Liver (tissue), 9 donors: ENCODE results near the gene CCDC167. TPM values are rescaled to one million over a fixed set of nuclear protein-coding genes. Genes with fewer than 3 reads are reported as not detected.

Experiments used
- DNase-seq: peaks from one replicate; pipeline ENCODE4 v3.0.0-alpha.2; 2017; ENCODE audit warnings: low spot score
- H3K27ac ChIP-seq, 2 donors: one replicate each; pipeline ENCODE4 v1.7.0; 2013; ENCODE audit warnings: inconsistent platforms in 2 of 2, low read length in 2 of 2, control low read depth in 1 of 2, low read depth in 1 of 2, mild to moderate bottlenecking in 1 of 2
- H3K27me3 ChIP-seq, 4 donors: one replicate each; pipeline versions ENCODE4 v1.6.1 to v1.7.0; 2013; ENCODE audit warnings: low read length in 3 of 4, inconsistent platforms in 1 of 4, mild to moderate bottlenecking in 1 of 4, moderate library complexity in 1 of 4; ENCODE audit not compliant: control insufficient read depth in 4 of 4, insufficient read depth in 4 of 4
- H3K36me3 ChIP-seq, 4 donors: one replicate each; pipeline versions ENCODE4 v1.6.1 to v1.7.0; 2013; ENCODE audit warnings: low read length in 3 of 4, mild to moderate bottlenecking in 3 of 4, low read depth in 1 of 4, moderate library complexity in 1 of 4; ENCODE audit not compliant: control insufficient read depth in 4 of 4, insufficient read depth in 3 of 4
- H3K4me1 ChIP-seq, 4 donors: one replicate each; pipeline versions ENCODE4 v1.6.1 to v1.7.0; 2013; ENCODE audit warnings: low read length in 3 of 4, mild to moderate bottlenecking in 3 of 4, moderate library complexity in 1 of 4; ENCODE audit not compliant: control insufficient read depth in 4 of 4, insufficient read depth in 4 of 4
- H3K4me3 ChIP-seq, 3 donors: one replicate each; pipeline versions ENCODE4 v1.6.1 to v1.7.0; 2013; ENCODE audit warnings: low read length in 3 of 3, control low read depth in 1 of 3, low read depth in 1 of 3, mild to moderate bottlenecking in 1 of 3
- H3K9ac ChIP-seq, 2 donors: one replicate each; pipeline ENCODE4 v1.7.0; 2013; ENCODE audit warnings: low read length in 2 of 2, mild to moderate bottlenecking in 2 of 2, moderate library complexity in 2 of 2, control low read depth in 1 of 2, low read depth in 1 of 2
- H3K9me3 ChIP-seq, 4 donors: one replicate each; pipeline versions ENCODE4 v1.6.1 to v1.7.0; 2013; ENCODE audit warnings: low read length in 3 of 4; ENCODE audit not compliant: control insufficient read depth in 4 of 4
- CTCF ChIP-seq: fragments of 150-350 bp; IDR thresholded peaks from 2 replicates; pipeline ENCODE4 v1.5.1; 2017; ENCODE audit warnings: improper control_type of control experiment, low read depth, low read length; ENCODE audit not compliant: missing input control
- EGR1 ChIP-seq, 2 donors: IDR thresholded peaks; 2 replicates each; pipeline ENCODE4 v1.6.1; 2016 to 2018; ENCODE audit warnings: antibody characterized with exemption in 2 of 2, low read depth in 2 of 2
- FOXA1 ChIP-seq: IDR thresholded peaks from 2 replicates; pipeline ENCODE4 v1.6.1; 2016; ENCODE audit warnings: antibody characterized with exemption
- FOXA2 ChIP-seq: IDR thresholded peaks from 2 replicates; pipeline ENCODE4 v1.6.1; 2016; ENCODE audit warnings: antibody characterized with exemption
- GABPA ChIP-seq, 2 donors: IDR thresholded peaks in 1 of 2; conservative IDR thresholded peaks in 1 of 2; 2 replicates each; pipeline ENCODE4 v1.6.1; 2016; ENCODE audit warnings: antibody characterized with exemption in 2 of 2, mild to moderate bottlenecking in 1 of 2, moderate library complexity in 1 of 2
- HNF4A ChIP-seq, 2 donors: conservative IDR thresholded peaks; 2 replicates each; pipeline ENCODE4 v1.6.1; 2016; ENCODE audit warnings: antibody characterized with exemption in 2 of 2, mild to moderate bottlenecking in 2 of 2
- HNF4G ChIP-seq: IDR thresholded peaks from 2 replicates; pipeline ENCODE4 v1.6.1; 2016; ENCODE audit warnings: antibody characterized with exemption
- JUND ChIP-seq, 2 donors: IDR thresholded peaks; 2 replicates each; pipeline ENCODE4 v1.6.1; 2016; ENCODE audit warnings: antibody characterized with exemption in 2 of 2
- NR2F2 ChIP-seq: IDR thresholded peaks from 2 replicates; pipeline ENCODE4 v1.6.1; 2016; ENCODE audit warnings: antibody characterized with exemption
- RAD21 ChIP-seq, 2 donors: IDR thresholded peaks; 2 replicates each; pipeline ENCODE4 v1.6.1; 2016; ENCODE audit warnings: antibody characterized with exemption in 2 of 2, mild to moderate bottlenecking in 2 of 2
- REST ChIP-seq: IDR thresholded peaks from 2 replicates; pipeline ENCODE4 v1.6.1; 2016; ENCODE audit warnings: antibody characterized with exemption, mild to moderate bottlenecking
- RXRA ChIP-seq, 2 donors: IDR thresholded peaks; 2 replicates each; pipeline ENCODE4 v1.6.1; 2017 to 2018; ENCODE audit warnings: antibody characterized with exemption in 2 of 2, mild to moderate bottlenecking in 1 of 2
- SP1 ChIP-seq: IDR thresholded peaks from 2 replicates; pipeline ENCODE4 v1.6.1; 2018; ENCODE audit warnings: antibody characterized with exemption, mild to moderate bottlenecking
- TAF1 ChIP-seq: conservative IDR thresholded peaks from 2 replicates; pipeline ENCODE4 v1.6.1; 2016; ENCODE audit warnings: antibody characterized with exemption, mild to moderate bottlenecking
- YY1 ChIP-seq: IDR thresholded peaks from 2 replicates; pipeline ENCODE4 v1.6.1; 2016; ENCODE audit warnings: antibody characterized with exemption, mild to moderate bottlenecking
- WGBS: extraction: QIAGEN DNeasy Blood & Tissue Kit; methylation state at CpG from one replicate; pipeline ENCODE4 v1.1.7; 2013; 5-methylcytosine and 5-hydroxymethylcytosine counted together
- polyA plus RNA-seq, 2 donors: library from polyadenylated mRNA; stranded (reverse) in 1 of 2; unstranded in 1 of 2; fragments of 200-250 nt in 1 of 2; fragments of >200 nt in 1 of 2; fragmentation: Nextera tagmentation in 1 of 2; extraction: Ambion mirVana in 1 of 2; gene quantifications; one replicate each; pipeline versions ENCODE4 v1.2.1 to v1.2.3, GENCODE V29; 2013 to 2015
- total RNA-seq, 2 donors: library from RNA; depleted of rRNA; stranded (reverse); fragments of >200 nt; gene quantifications; one replicate each; pipeline ENCODE4 v1.2.3, GENCODE V29; 2014
- TF ChIP-seq, protein P1 (sequence below): IDR thresholded peaks from 2 replicates; pipeline ENCODE4 v1.6.1; 2016; ENCODE audit warnings: antibody characterized with exemption
- TF ChIP-seq, protein P2 (sequence below): IDR thresholded peaks from 2 replicates; pipeline ENCODE4 v1.6.1; 2016; ENCODE audit warnings: antibody characterized with exemption
- TF ChIP-seq, protein P3 (sequence below): IDR thresholded peaks from 2 replicates; pipeline ENCODE4 v1.6.1; 2016; ENCODE audit warnings: antibody characterized with exemption
- donor health status: healthy.
- donor health status: healthy.
- donor health status: healthy.
- donor health status: healthy.
- donor health status: healthy.

Gene CCDC167
- total and polyA plus RNA-seq, 4 donors, result 14.1 to 54.8 (median 42.7) TPM

GRCh38 chr6:37473364-37474095 is 26.2 kb downstream of the CCDC167 start:
- H3K27ac ChIP-seq, result no peak overlapping the region
- H3K4me3 ChIP-seq, result no peak overlapping the region
- H3K27me3 ChIP-seq, result no peaks in the 10 kb centered on the region
- H3K9me3 ChIP-seq, result no peaks in the 10 kb centered on the region
- H3K36me3 ChIP-seq, result peaks cover 6 to 68% (median 27%) of the 10 kb centered on the region in 4 donors
- 35% methylated on average over 8 of the region's 8 CpGs for WGBS
- H3K4me1 ChIP-seq, result peaks cover 2 to 11% (median 7%) of the 10 kb centered on the region in 4 donors
- TF ChIP-seq, protein P1, sequence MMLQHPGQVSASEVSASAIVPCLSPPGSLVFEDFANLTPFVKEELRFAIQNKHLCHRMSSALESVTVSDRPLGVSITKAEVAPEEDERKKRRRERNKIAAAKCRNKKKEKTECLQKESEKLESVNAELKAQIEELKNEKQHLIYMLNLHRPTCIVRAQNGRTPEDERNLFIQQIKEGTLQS, result no peak
- TF ChIP-seq NR2F2 (no peak), FOXA1 (no peak), RAD21 (IDR thresholded peaks at IDR 0.05) (peak; percentile 30 to 40), JUND (IDR thresholded peaks at IDR 0.05) (no peak), HNF4A (conservative IDR thresholded peaks at IDR 0.05) (peak; percentile 58 to 71), SP1 (no peak), FOXA2 (no peak), CTCF (no peak), YY1 (peak; percentile 80), EGR1 (IDR thresholded peaks at IDR 0.05; ENCODE audit: low read depth in 2 of 2) (no peak), RXRA (IDR thresholded peaks at IDR 0.05) (peak; percentile 44 to 56), TAF1 (no peak), HNF4G (no peak), GABPA (IDR thresholded peaks at IDR 0.05 in 1 of 2, conservative IDR thresholded peaks at IDR 0.05 in 1 of 2) (no peak), REST (no peak)
- TF ChIP-seq, protein P2, sequence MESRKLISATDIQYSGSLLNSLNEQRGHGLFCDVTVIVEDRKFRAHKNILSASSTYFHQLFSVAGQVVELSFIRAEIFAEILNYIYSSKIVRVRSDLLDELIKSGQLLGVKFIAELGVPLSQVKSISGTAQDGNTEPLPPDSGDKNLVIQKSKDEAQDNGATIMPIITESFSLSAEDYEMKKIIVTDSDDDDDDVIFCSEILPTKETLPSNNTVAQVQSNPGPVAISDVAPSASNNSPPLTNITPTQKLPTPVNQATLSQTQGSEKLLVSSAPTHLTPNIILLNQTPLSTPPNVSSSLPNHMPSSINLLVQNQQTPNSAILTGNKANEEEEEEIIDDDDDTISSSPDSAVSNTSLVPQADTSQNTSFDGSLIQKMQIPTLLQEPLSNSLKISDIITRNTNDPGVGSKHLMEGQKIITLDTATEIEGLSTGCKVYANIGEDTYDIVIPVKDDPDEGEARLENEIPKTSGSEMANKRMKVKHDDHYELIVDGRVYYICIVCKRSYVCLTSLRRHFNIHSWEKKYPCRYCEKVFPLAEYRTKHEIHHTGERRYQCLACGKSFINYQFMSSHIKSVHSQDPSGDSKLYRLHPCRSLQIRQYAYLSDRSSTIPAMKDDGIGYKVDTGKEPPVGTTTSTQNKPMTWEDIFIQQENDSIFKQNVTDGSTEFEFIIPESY, result no peak
- TF ChIP-seq, protein P3, sequence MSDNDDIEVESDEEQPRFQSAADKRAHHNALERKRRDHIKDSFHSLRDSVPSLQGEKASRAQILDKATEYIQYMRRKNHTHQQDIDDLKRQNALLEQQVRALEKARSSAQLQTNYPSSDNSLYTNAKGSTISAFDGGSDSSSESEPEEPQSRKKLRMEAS, result no peak
- no peak overlapping the region for H3K9ac ChIP-seq
- DNase-seq, result no peak
